H1 (cell line): ENCODE measurements around the gene CD59. TPM values are rescaled to one million over a fixed set of nuclear protein-coding genes. Genes with fewer than 3 reads are reported as not detected.
A peak's percentile ranks its signal among the peaks of the same experiment; 100 is the strongest.

ENCODE experiments used
- CTCF ChIA-PET: fragments of 300-600 bp; sonication (Branson Sonifier 250); formaldehyde crosslinking; loops from one replicate; lab custom pipeline; 2021; ENCODE audit not compliant: partially characterized antibody; lab: Charles Lee
- POLR2A ChIA-PET: fragments of 300-600 bp; sonication (Branson Sonifier 250); formaldehyde crosslinking; loops from one replicate; lab custom pipeline; 2021; ENCODE audit warnings: inconsistent platforms; ENCODE audit not compliant: partially characterized antibody; lab: Charles Lee
- DNase-seq, 2 experiments: peaks; one replicate each; pipeline versions ENCODE4 v3.0.0 to v3.0.0-alpha.2; 2010 to 2022; ENCODE audit warnings: low spot score in 2 of 2, low read depth in 1 of 2, mixed read lengths in 1 of 2
- FAIRE-seq: peaks from 2 replicates; lab custom pipeline; 2011; peaks lifted over from hg19 to GRCh38; lab: Jason Lieb, UNC
- H2AFZ ChIP-seq: 2 replicates; pipeline ENCODE4 v1.8.1; 2012; ENCODE audit warnings: low read length, inconsistent platforms
- H2AK5ac ChIP-seq: 2 replicates; pipeline ENCODE4 v1.6.1; 2013; ENCODE audit warnings: low read depth, low read length
- H2BK120ac ChIP-seq: replicated peaks from 2 replicates; pipeline ENCODE3; 2013; ENCODE audit warnings: low read depth, low read length, inconsistent platforms
- H2BK12ac ChIP-seq: 2 replicates; pipeline ENCODE4 v1.6.1; 2013; ENCODE audit warnings: low read depth, low read length
- H2BK15ac ChIP-seq: 2 replicates; pipeline ENCODE4 v1.6.1; 2013; ENCODE audit warnings: low read length
- H2BK20ac ChIP-seq: 2 replicates; pipeline ENCODE4 v1.6.1; 2013; ENCODE audit warnings: low read length
- H2BK5ac ChIP-seq: 2 replicates; pipeline ENCODE4 v1.6.1; 2013; ENCODE audit warnings: low read depth, low read length
- H3K14ac ChIP-seq: 2 replicates; pipeline ENCODE4 v1.6.1; 2013; ENCODE audit warnings: inconsistent platforms; ENCODE audit not compliant: insufficient read length
- H3K18ac ChIP-seq: 2 replicates; pipeline ENCODE4 v1.6.1; 2013; ENCODE audit warnings: low read length; ENCODE audit errors: extremely low read depth
- H3K23ac ChIP-seq: 2 replicates; pipeline ENCODE4 v1.6.1; 2013; ENCODE audit warnings: inconsistent platforms; ENCODE audit not compliant: insufficient read length
- H3K23me2 ChIP-seq: 2 replicates; pipeline ENCODE4 v1.6.1; 2013; ENCODE audit warnings: low read depth, low read length
- H3K27ac ChIP-seq: 2 replicates; pipeline ENCODE4 v1.6.1; 2011; ENCODE audit warnings: low read depth, low read length, inconsistent platforms
- H3K27me3 ChIP-seq, 4 experiments: replicated peaks in 1 of 4; 1 replicate in 1 of 4; 2 replicates in 3 of 4; pipeline versions ENCODE4 v1.6.1 to v1.8.1; 2011 to 2013; ENCODE audit warnings: low read length in 3 of 4, mild to moderate bottlenecking in 3 of 4, inconsistent platforms in 2 of 4, mixed read lengths in 2 of 4, moderate library complexity in 1 of 4; ENCODE audit not compliant: control insufficient read depth in 3 of 4, insufficient read depth in 3 of 4; ENCODE audit errors: extremely low read depth in 1 of 4
- H3K36me3 ChIP-seq, 4 experiments: 2 replicates each; pipeline versions ENCODE4 v1.6.1 to v1.8.1; 2011 to 2013; ENCODE audit warnings: mild to moderate bottlenecking in 4 of 4, low read length in 3 of 4, moderate library complexity in 2 of 4, control low read depth in 1 of 4, inconsistent platforms in 1 of 4; ENCODE audit not compliant: insufficient read depth in 4 of 4, control insufficient read depth in 2 of 4
- H3K4ac ChIP-seq: replicated peaks from 2 replicates; pipeline ENCODE3; 2013; ENCODE audit warnings: low read length, low read depth, mixed read lengths, inconsistent platforms; ENCODE audit not compliant: insufficient read length
- H3K4me1 ChIP-seq, 4 experiments: replicated peaks in 1 of 4; 1 replicate in 1 of 4; 2 replicates in 3 of 4; pipeline versions ENCODE4 v1.6.1 to v1.8.1; 2011 to 2013; ENCODE audit warnings: low read length in 3 of 4, inconsistent platforms in 2 of 4, mixed read lengths in 1 of 4; ENCODE audit not compliant: insufficient read depth in 4 of 4, control insufficient read depth in 3 of 4
- H3K4me2 ChIP-seq, 2 experiments: 2 replicates each; pipeline versions ENCODE4 v1.6.1 to v1.8.1; 2011 to 2013; ENCODE audit warnings: low read depth in 2 of 2, low read length in 2 of 2, control low read depth in 1 of 2, inconsistent platforms in 1 of 2, mild to moderate bottlenecking in 1 of 2; ENCODE audit not compliant: insufficient read depth in 1 of 2
- H3K4me3 ChIP-seq, 4 experiments: fragments of 200-600, 300-600 bp in 1 of 4; sonication (generic), shearing (Covaris generic), sonication (Bioruptor Twin) in 1 of 4; 2 replicates each; pipeline versions ENCODE4 v1.5.1 to v1.8.1; 2011 to 2016; ENCODE audit warnings: low read length in 4 of 4, low read depth in 3 of 4, control low read depth in 2 of 4, inconsistent platforms in 2 of 4, mild to moderate bottlenecking in 2 of 4, mixed read lengths in 1 of 4, moderate library complexity in 1 of 4; ENCODE audit not compliant: insufficient read depth in 2 of 4; ENCODE audit errors: extremely low read depth in 1 of 4
- H3K56ac ChIP-seq: replicated peaks from 2 replicates; pipeline ENCODE3; 2013; ENCODE audit warnings: low read depth, mild to moderate bottlenecking, mixed read lengths, low read length, inconsistent platforms; ENCODE audit not compliant: insufficient read length
- H3K79me1 ChIP-seq: 2 replicates; pipeline ENCODE4 v1.6.1; 2013; ENCODE audit warnings: low read depth, low read length, control low read depth
- H3K79me2 ChIP-seq, 2 experiments: 2 replicates each; pipeline versions ENCODE4 v1.6.1 to v1.8.1; 2012 to 2013; ENCODE audit warnings: low read length in 2 of 2, mild to moderate bottlenecking in 2 of 2, inconsistent platforms in 1 of 2; ENCODE audit not compliant: insufficient read depth in 2 of 2, control insufficient read depth in 1 of 2
- H3K9ac ChIP-seq, 4 experiments: replicated peaks in 1 of 4; 1 replicate in 1 of 4; 2 replicates in 3 of 4; pipeline versions ENCODE4 v1.6.1 to v1.8.1; 2011 to 2013; ENCODE audit warnings: low read depth in 3 of 4, low read length in 3 of 4, control low read depth in 2 of 4, mild to moderate bottlenecking in 2 of 4, moderate library complexity in 2 of 4, inconsistent platforms in 1 of 4; ENCODE audit errors: extremely low read depth in 1 of 4
- H3K9me3 ChIP-seq, 2 experiments: 2 replicates each; pipeline versions ENCODE4 v1.6.1 to v1.8.1; 2012 to 2013; ENCODE audit warnings: mild to moderate bottlenecking in 2 of 2, moderate library complexity in 2 of 2, control low read depth in 1 of 2, inconsistent platforms in 1 of 2, low read depth in 1 of 2, low read length in 1 of 2, mixed read lengths in 1 of 2; ENCODE audit not compliant: insufficient read depth in 2 of 2
- H4K20me1 ChIP-seq, 2 experiments: replicated peaks in 1 of 2; 2 replicates each; pipeline versions ENCODE3 to v1.8.1; 2011 to 2013; ENCODE audit warnings: inconsistent platforms in 2 of 2, low read length in 2 of 2, mild to moderate bottlenecking in 1 of 2; ENCODE audit not compliant: insufficient read depth in 2 of 2, control insufficient read depth in 1 of 2
- H4K5ac ChIP-seq: 2 replicates; pipeline ENCODE4 v1.6.1; 2013; ENCODE audit warnings: low read length, low read depth, mixed read lengths, inconsistent platforms; ENCODE audit not compliant: insufficient read length
- H4K8ac ChIP-seq: 2 replicates; pipeline ENCODE4 v1.8.0; 2013; ENCODE audit warnings: mild to moderate bottlenecking, moderate library complexity, low read length, inconsistent platforms; ENCODE audit not compliant: insufficient read depth; ENCODE audit errors: extremely low read depth
- H4K91ac ChIP-seq: replicated peaks from 2 replicates; pipeline ENCODE3; 2013; ENCODE audit warnings: low read length, mixed read lengths, inconsistent platforms; ENCODE audit not compliant: insufficient read length
- NANOG ChIP-seq: IDR thresholded peaks from 2 replicates; pipeline ENCODE4 v1.6.1; 2011; ENCODE audit warnings: low read length, low read depth, mild to moderate bottlenecking, inconsistent platforms; ENCODE audit not compliant: insufficient read depth, poor library complexity, severe bottlenecking
- RXRA ChIP-seq: IDR thresholded peaks from 2 replicates; pipeline ENCODE4 v1.6.1; 2011; ENCODE audit warnings: low read depth, mild to moderate bottlenecking, low read length, moderate library complexity; ENCODE audit not compliant: insufficient read depth
- TAF1 ChIP-seq: IDR thresholded peaks from 2 replicates; pipeline ENCODE4 v1.6.1; 2011; ENCODE audit warnings: mild to moderate bottlenecking, low read depth, low read length
- WGBS, 2 experiments: shearing (Covaris generic) in 1 of 2; methylation state at CpG; one replicate each; pipeline versions ENCODE4 v1.1.6 to v1.1.7; 2013 to 2015; ENCODE audit warnings: low lambda C conversion rate in 2 of 2, mixed read lengths in 2 of 2, inconsistent platforms in 1 of 2, low coverage in 1 of 2, missing lambda C conversion rate in 1 of 2; ENCODE audit not compliant: insufficient replicate concordance in 2 of 2, insufficient coverage in 1 of 2, insufficient read length in 1 of 2; ENCODE audit errors: extremely low coverage in 1 of 2, missing lambda C conversion rate in 1 of 2; 5-methylcytosine and 5-hydroxymethylcytosine counted together
- polyA plus RNA-seq, 7 experiments: library from polyadenylated mRNA; depleted of rRNA in 3 of 7; stranded (reverse) in 5 of 7; unstranded in 2 of 7; fragments of >200 nt in 5 of 7; fragments of 200-250 nt in 2 of 7; gene quantifications; 1 replicate in 5 of 7; 2 replicates in 1 of 7; 4 replicates in 1 of 7; pipeline versions ENCODE4 v1.2.1 to v1.2.3, GENCODE V29; 2011 to 2013; ENCODE audit warnings: missing spikeins in 2 of 7, mixed read lengths in 2 of 7
- total RNA-seq: library from RNA; stranded (reverse); fragmentation: NEBNext Ultra II Directional; extraction: Animal tissue kit (Norgen Biotek cat#: 25700); gene quantifications from 2 replicates; pipeline ENCODE4 v1.2.1, GENCODE V29; 2021
- TF ChIP-seq, protein P1 (sequence below): IDR thresholded peaks from 2 replicates; pipeline ENCODE4 v1.6.1; 2012; ENCODE audit warnings: inconsistent platforms

The CD59 gene
- total and polyA plus RNA-seq, 2 of the 8 experiments (the other 6 are each of a cell fraction or from before 2014, with no cell fraction given), result 63.1 to 90.3 TPM

DNA sequence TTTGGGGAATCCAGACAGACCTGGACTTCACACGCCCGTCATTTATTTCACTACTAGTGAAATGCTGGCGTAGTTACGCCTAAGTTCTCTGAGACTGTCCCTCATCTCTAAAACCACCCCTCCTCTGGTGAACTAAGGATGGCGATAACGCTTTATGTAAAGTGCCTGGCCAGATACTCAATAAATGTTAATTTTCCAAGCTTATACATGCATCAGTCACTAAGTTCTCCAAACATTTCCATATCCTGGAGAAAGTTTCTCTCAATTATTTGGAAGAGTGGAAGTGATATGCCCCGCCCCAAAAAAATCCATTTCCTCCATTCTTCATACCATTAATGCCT is 39.2 kb upstream of the CD59 start:
- WGBS, 2 experiments, result 79% methylated on average over 7 of the region's 7 CpGs; no CpG with 5 or more reads in 1 of the 2 experiments
- Histone ChIP-seq H2BK20ac (no peak overlapping the region), H3K79me1 (no peaks in the 10 kb centered on the region), H4K91ac (no peak overlapping the region), H4K5ac (no peak overlapping the region), H2AK5ac (no peak overlapping the region), H3K27me3 (peaks cover 0 to 13% (median 2%) of the 10 kb centered on the region in 4 experiments; a peak in 3 of 7 replicates), H3K36me3 (no peaks in the 10 kb centered on the region), H3K4me3 (peak overlapping the region in 1 of 4 experiments; percentile 90; a peak in 2 of 8 replicates), H3K27ac (no peak overlapping the region), H3K4me1 (peaks cover 11 to 17% (median 13%) of the 10 kb centered on the region in 4 experiments), H3K4me2 (peak overlapping the region; percentile 90 to 96; a peak in 3 of 4 replicates), H3K23ac (no peak overlapping the region), H3K56ac (no peak overlapping the region), H3K9me3 (no peaks in the 10 kb centered on the region), H2AFZ (0 out of 2 replicates have a peak overlapping the region, but pooled peaks have one; percentile 93), H2BK15ac (no peak overlapping the region), H3K23me2 (peaks cover 7% of the 10 kb centered on the region; the same call in 1 of the 2 replicates), H3K9ac (no peak overlapping the region), H2BK120ac (no peak overlapping the region), H3K4ac (peak overlapping the region; percentile 32), H4K8ac (no peak overlapping the region), H3K18ac (no peak overlapping the region), H2BK12ac (no peak overlapping the region), H2BK5ac (no peak overlapping the region), H4K20me1 (peaks cover 2 to 13% of the 10 kb centered on the region in 2 experiments), H3K79me2 (0 out of 4 replicates have a peak, but pooled peaks cover 0 to 9% of the 10 kb centered on the region in 2 experiments), H3K14ac (no peak overlapping the region)
- POLR2A ChIA-PET, result interaction anchor here (1.5 to 2.1 kb wide), 2 partner anchors 32 to 75 kb away, joined by 6 to 7 read pairs; partner anchors contain the start of gene C11orf91
- CTCF ChIA-PET, result interaction anchor here (1.0 to 1.5 kb wide), 2 partner anchors 60 to 84 kb away, joined by 3 read pairs; no protein-coding TSS in a partner anchor
- no peak for DNase-seq
- no peak for FAIRE-seq
- no peak for TF ChIP-seq RXRA
- TF ChIP-seq TAF1, result no peak
- TF ChIP-seq, protein P1, sequence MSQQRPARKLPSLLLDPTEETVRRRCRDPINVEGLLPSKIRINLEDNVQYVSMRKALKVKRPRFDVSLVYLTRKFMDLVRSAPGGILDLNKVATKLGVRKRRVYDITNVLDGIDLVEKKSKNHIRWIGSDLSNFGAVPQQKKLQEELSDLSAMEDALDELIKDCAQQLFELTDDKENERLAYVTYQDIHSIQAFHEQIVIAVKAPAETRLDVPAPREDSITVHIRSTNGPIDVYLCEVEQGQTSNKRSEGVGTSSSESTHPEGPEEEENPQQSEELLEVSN, result no peak
- TF ChIP-seq NANOG, result no peak
